ENCODE measurements around the gene CAMK2G.

CAMK2G gene

GRCh38 chr10:73868655-73869195, 5.6 kb downstream of the CAMK2G start:
- FAIRE-seq, result no peak
- no peak for TF ChIP-seq POLR2A (IDR thresholded peaks at IDR 0.05; ENCODE audit: low read depth, low read length)
- DNase-seq (ENCODE audit: insufficient read length, low spot score), result no peak

GRCh38 chr10:73867871-73868631, 6.3 kb downstream of the CAMK2G start:
- no peak for DNase-seq (ENCODE audit: insufficient read length, low spot score)
- TF ChIP-seq POLR2A (IDR thresholded peaks at IDR 0.05; ENCODE audit: low read depth, low read length), result no peak
- no peak for FAIRE-seq

- no peak for FAIRE-seq
- DNase-seq (ENCODE audit: insufficient read length, low spot score), result no peak
- no peak for TF ChIP-seq POLR2A (IDR thresholded peaks at IDR 0.05; ENCODE audit: low read depth, low read length)
Measured at GRCh38 chr10:73867126-73867807, 7.1 kb downstream of the CAMK2G start.

GRCh38 chr10:73866621-73867020, 7.7 kb downstream of the CAMK2G start:
- DNase-seq (ENCODE audit: insufficient read length, low spot score) (no peak), FAIRE-seq (no peak)
- no peak for TF ChIP-seq POLR2A (IDR thresholded peaks at IDR 0.05; ENCODE audit: low read depth, low read length)

GRCh38 chr10:73865459-73866442, 8.6 kb downstream of the CAMK2G start:
- no peak for TF ChIP-seq POLR2A (IDR thresholded peaks at IDR 0.05; ENCODE audit: low read depth, low read length)
- FAIRE-seq (no peak), DNase-seq (ENCODE audit: insufficient read length, low spot score) (no peak)

- FAIRE-seq, result no peak
Measured at GRCh38 chr10:73865107-73865458, 9.3 kb downstream of the CAMK2G start.

GRCh38 chr10:73864229-73864628, 10.1 kb downstream of the CAMK2G start:
- DNase-seq (ENCODE audit: insufficient read length, low spot score), result no peak
- no peak for FAIRE-seq
- no peak for TF ChIP-seq POLR2A (IDR thresholded peaks at IDR 0.05; ENCODE audit: low read depth, low read length)

More at GRCh38 chr10:73865107-73865458, 9.3 kb downstream of the CAMK2G start:
- TF ChIP-seq POLR2A (IDR thresholded peaks at IDR 0.05; ENCODE audit: low read depth, low read length), result no peak
- DNase-seq (ENCODE audit: insufficient read length, low spot score), result no peak

- no peak for FAIRE-seq
- TF ChIP-seq POLR2A (IDR thresholded peaks at IDR 0.05; ENCODE audit: low read depth, low read length), result no peak
- DNase-seq (ENCODE audit: insufficient read length, low spot score), result no peak
Measured at GRCh38 chr10:73863039-73863817, 11.1 kb downstream of the CAMK2G start.

- no peak for TF ChIP-seq POLR2A (IDR thresholded peaks at IDR 0.05; ENCODE audit: low read depth, low read length)
- FAIRE-seq (no peak), DNase-seq (ENCODE audit: insufficient read length, low spot score) (no peak)
Measured at GRCh38 chr10:73862011-73862410, 12.3 kb downstream of the CAMK2G start.

- FAIRE-seq (no peak), DNase-seq (ENCODE audit: insufficient read length, low spot score) (no peak)
- no peak for TF ChIP-seq POLR2A (IDR thresholded peaks at IDR 0.05; ENCODE audit: low read depth, low read length)
Measured at GRCh38 chr10:73859784-73860491, 14.4 kb downstream of the CAMK2G start.

- DNase-seq (ENCODE audit: insufficient read length, low spot score), result no peak
- no peak for TF ChIP-seq POLR2A (IDR thresholded peaks at IDR 0.05; ENCODE audit: low read depth, low read length)
- no peak for FAIRE-seq
Measured at GRCh38 chr10:73859428-73859783, 14.9 kb downstream of the CAMK2G start.

- TF ChIP-seq POLR2A (IDR thresholded peaks at IDR 0.05; ENCODE audit: low read depth, low read length), result no peak
- FAIRE-seq, result no peak
- DNase-seq (ENCODE audit: insufficient read length, low spot score), result no peak
Measured at GRCh38 chr10:73858750-73859427, 15.5 kb downstream of the CAMK2G start.

All from H54 (cell line).